ENCODE data around the gene HDGFL2. TPM values are rescaled to one million over a fixed set of nuclear protein-coding genes. Genes with fewer than 3 reads are reported as not detected.

Gene HDGFL2
- total RNA-seq, 1 experiment from 2014 or later, result 108 TPM

DNA sequence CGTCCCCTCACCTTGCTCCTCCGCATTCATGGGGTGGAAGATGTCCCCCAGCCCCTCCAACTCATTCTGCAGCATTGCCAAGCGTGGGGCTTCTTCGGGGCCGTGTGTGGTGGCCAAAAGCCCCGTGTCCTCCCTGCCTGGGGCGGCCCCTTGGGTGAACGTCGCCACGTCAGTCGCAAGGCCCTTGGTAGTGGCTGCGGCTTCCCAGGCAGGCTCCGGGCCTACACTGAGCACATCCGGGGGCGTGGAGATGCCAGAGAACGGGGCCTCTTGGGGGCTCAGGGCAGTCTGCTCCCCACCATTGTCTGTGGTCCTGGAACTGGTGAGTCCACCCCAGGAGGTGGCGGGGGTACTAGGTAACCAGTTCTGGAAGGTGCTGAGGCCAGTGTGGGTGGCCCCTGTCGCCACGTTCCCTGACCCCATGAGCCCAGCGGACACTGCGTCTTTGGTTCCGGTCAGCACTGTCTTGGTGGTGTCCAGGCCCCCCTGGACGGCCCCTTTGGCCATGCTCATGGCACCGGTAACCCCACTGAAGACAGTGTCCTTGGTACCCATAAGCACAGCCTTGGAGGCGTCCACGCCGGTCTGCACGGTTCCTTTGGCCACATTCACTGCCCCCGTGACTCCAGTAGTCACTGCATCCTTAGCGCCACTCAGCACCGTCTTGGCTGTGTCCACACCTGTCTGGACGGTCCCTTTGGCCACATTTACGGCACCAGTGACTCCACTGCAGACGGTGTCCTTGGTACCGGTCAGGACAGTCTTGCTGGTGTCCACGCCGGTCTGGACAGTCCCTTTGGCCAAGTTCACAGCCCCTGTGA is 38.5 kb downstream of the HDGFL2 start:
- H3K4me3 Mint-ChIP-seq, result no peak overlapping the region
- Histone ChIP-seq H2BK20ac (ENCODE audit: low read depth, low read length, poor library complexity, severe bottlenecking) (no peak overlapping the region), H3K9me3 (ENCODE audit: control insufficient read depth, low read depth, low read length) (no peaks in the 10 kb centered on the region), H3K4me2 (ENCODE audit: insufficient read depth, insufficient read length, low read length) (no peak overlapping the region), H2BK120ac (ENCODE audit: low read depth, low read length, poor library complexity, severe bottlenecking) (no peak overlapping the region), H4K20me1 (ENCODE audit: control insufficient read depth, insufficient read depth, insufficient read length) (no peaks in the 10 kb centered on the region), H2BK15ac (ENCODE audit: low read depth, low read length) (no peak overlapping the region), H4K5ac (ENCODE audit: insufficient read length, low read depth, low read length) (no peak overlapping the region), H3K27ac (ENCODE audit: insufficient read length, low read depth, low read length) (no peak overlapping the region), H3K14ac (ENCODE audit: insufficient read depth, low read length) (no peak overlapping the region), H3K9ac (ENCODE audit: extremely low read depth, insufficient read length, low read length) (no peak overlapping the region), H3K79me2 (ENCODE audit: insufficient read depth, low read length) (no peaks in the 10 kb centered on the region), H3K23ac (ENCODE audit: insufficient read length, low read depth, low read length) (no peak overlapping the region), H2BK5ac (ENCODE audit: insufficient read length, low read length) (no peak overlapping the region), H3K4me1 (ENCODE audit: insufficient read depth, low read length) (no peaks in the 10 kb centered on the region), H3K56ac (ENCODE audit: insufficient read length, low read depth, low read length) (no peak overlapping the region), H4K91ac (ENCODE audit: insufficient read length, low read depth, low read length) (no peak overlapping the region), H2AFZ (ENCODE audit: low read length) (no peak overlapping the region), H3K79me1 (ENCODE audit: insufficient read depth, low read depth, low read length, poor library complexity, severe bottlenecking) (no peaks in the 10 kb centered on the region), H3T11ph (ENCODE audit: low read length) (no peak overlapping the region), H2AK5ac (ENCODE audit: insufficient read length, low read length) (no peak overlapping the region), H3K23me2 (ENCODE audit: insufficient read length, low read depth, low read length, poor library complexity, severe bottlenecking) (peaks cover 2% of the 10 kb centered on the region), H3K18ac (ENCODE audit: insufficient read length, low read depth, low read length) (no peak overlapping the region), H4K8ac (replicated peaks; ENCODE audit: insufficient read length, low read depth, low read length) (no peak overlapping the region), H3K27me3 (ENCODE audit: insufficient read depth, low read length) (peaks cover 2% of the 10 kb centered on the region; the same call in 1 of the 2 replicates), H3K4ac (ENCODE audit: low read depth, low read length) (no peak overlapping the region), H2BK12ac (ENCODE audit: insufficient read length, low read depth, low read length) (no peak overlapping the region)
- peaks cover 84% of the 10 kb centered on the region for H3K27me3 Mint-ChIP-seq (ENCODE audit: low read depth)
- H3K27ac Mint-ChIP-seq, result no peak overlapping the region
- WGBS (ENCODE audit: extremely low coverage, insufficient read length, low lambda C conversion rate), result no CpG with 5 or more reads among the region's 37 CpGs
- H3K9me3 Mint-ChIP-seq, result no peaks in the 10 kb centered on the region
- TF ChIP-seq, protein P1, sequence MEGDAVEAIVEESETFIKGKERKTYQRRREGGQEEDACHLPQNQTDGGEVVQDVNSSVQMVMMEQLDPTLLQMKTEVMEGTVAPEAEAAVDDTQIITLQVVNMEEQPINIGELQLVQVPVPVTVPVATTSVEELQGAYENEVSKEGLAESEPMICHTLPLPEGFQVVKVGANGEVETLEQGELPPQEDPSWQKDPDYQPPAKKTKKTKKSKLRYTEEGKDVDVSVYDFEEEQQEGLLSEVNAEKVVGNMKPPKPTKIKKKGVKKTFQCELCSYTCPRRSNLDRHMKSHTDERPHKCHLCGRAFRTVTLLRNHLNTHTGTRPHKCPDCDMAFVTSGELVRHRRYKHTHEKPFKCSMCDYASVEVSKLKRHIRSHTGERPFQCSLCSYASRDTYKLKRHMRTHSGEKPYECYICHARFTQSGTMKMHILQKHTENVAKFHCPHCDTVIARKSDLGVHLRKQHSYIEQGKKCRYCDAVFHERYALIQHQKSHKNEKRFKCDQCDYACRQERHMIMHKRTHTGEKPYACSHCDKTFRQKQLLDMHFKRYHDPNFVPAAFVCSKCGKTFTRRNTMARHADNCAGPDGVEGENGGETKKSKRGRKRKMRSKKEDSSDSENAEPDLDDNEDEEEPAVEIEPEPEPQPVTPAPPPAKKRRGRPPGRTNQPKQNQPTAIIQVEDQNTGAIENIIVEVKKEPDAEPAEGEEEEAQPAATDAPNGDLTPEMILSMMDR (conservative IDR thresholded peaks at IDR 0.05), result no peak
- H3K36me3 Mint-ChIP-seq (ENCODE audit: insufficient read depth in 1 of 3, low read depth in 3 of 3), result peaks cover 7 to 17% (median 8%) of the 10 kb centered on the region in 3 experiments; a peak in 6 of 7 replicates
- H3K4me1 Mint-ChIP-seq, result no peaks in the 10 kb centered on the region
- no peak for DNase-seq

All from H9 (cell line).